ENCODE data around the gene RPL18. TPM values are rescaled to one million over a fixed set of nuclear protein-coding genes. Genes with fewer than 3 reads are reported as not detected.

RPL18 gene
- total and polyA plus RNA-seq, 9 of the 15 experiments (the other 6 are each of a cell fraction or from before 2014, with no cell fraction given): 312 to 2,635 (median 1,653) TPM

DNA sequence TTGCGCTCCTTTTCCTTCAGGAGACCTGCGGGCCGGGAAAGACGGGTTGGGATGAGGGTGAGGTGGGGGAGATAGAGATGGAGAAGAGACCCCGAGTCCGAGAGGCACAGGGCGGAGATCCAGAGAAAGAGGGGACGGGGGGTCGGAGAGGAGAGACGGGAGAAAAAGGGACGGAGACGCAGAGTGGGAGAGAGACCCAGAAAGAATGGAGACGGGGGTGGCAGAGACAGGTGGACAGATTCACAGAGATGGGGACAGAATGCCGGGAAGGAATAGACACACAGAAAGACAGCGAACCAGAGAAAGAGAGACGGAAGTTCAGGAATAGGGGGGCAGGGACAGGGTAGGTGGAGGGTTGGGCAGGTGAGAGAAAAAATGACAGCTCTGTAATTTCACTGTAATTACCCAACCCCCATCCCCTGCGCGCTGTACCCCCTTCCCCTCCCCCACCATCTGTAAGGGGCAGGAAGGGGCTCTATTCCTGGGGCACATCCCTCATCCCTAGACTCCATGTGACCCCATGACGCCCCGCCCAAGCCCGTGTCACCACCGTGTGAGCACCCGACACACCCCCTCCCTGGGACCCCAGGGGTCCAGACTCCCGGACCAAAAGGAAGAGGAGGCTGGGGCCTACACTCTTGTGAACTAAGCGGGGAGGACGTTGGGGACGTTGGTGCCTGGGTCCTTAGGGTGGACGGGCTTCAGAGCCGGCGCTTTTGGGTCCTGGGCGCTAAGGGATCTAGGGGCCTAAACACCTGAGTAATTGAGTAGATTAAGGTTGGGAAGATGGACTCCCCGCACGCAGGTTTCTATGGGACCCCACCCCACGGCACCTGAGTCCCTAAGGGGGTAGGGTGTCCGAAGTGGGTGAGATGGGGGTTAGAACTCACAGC lies 17.2 kb upstream of the RPL18 start (continued):
- TF ChIP-seq, protein P1, sequence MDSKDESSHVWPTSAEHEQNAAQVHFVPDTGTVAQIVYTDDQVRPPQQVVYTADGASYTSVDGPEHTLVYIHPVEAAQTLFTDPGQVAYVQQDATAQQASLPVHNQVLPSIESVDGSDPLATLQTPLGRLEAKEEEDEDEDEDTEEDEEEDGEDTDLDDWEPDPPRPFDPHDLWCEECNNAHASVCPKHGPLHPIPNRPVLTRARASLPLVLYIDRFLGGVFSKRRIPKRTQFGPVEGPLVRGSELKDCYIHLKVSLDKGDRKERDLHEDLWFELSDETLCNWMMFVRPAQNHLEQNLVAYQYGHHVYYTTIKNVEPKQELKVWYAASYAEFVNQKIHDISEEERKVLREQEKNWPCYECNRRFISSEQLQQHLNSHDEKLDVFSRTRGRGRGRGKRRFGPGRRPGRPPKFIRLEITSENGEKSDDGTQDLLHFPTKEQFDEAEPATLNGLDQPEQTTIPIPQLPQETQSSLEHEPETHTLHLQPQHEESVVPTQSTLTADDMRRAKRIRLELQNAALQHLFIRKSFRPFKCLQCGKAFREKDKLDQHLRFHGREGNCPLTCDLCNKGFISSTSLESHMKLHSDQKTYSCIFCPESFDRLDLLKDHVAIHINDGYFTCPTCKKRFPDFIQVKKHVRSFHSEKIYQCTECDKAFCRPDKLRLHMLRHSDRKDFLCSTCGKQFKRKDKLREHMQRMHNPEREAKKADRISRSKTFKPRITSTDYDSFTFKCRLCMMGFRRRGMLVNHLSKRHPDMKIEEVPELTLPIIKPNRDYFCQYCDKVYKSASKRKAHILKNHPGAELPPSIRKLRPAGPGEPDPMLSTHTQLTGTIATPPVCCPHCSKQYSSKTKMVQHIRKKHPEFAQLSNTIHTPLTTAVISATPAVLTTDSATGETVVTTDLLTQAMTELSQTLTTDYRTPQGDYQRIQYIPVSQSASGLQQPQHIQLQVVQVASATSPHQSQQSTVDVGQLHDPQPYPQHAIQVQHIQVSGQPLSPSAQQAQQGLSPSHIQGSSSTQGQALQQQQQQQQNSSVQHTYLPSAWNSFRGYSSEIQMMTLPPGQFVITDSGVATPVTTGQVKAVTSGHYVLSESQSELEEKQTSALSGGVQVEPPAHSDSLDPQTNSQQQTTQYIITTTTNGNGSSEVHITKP (IDR thresholded peaks at IDR 0.05; ENCODE audit: partially characterized antibody): peak; percentile 24
- TF ChIP-seq ETS2 (tag; IDR thresholded peaks at IDR 0.05; ENCODE audit: borderline replicate concordance, poor library complexity, severe bottlenecking) (no peak), ZNF668 (CRISPR knock-in tag; IDR thresholded peaks at IDR 0.05) (no peak), MYC (IDR thresholded peaks at IDR 0.05; ENCODE audit: low read depth, low read length) (no peak), MYC (CRISPR knock-in tag; IDR thresholded peaks at IDR 0.05; ENCODE audit: borderline replicate concordance, low read depth) (no peak), SREBF1 (IDR thresholded peaks at IDR 0.05; ENCODE audit: borderline replicate concordance, low read depth, low read length) (no peak), ZNF589 (CRISPR knock-in tag; IDR thresholded peaks at IDR 0.05; ENCODE audit: low read depth) (no peak), ZNF609 (CRISPR knock-in tag; IDR thresholded peaks at IDR 0.05; ENCODE audit: borderline replicate concordance) (no peak), ZSCAN32 (CRISPR knock-in tag; IDR thresholded peaks at IDR 0.05) (no peak), CTBP1 (IDR thresholded peaks at IDR 0.05; ENCODE audit: borderline replicate concordance) (no peak), TFAP4 (CRISPR knock-in tag; IDR thresholded peaks at IDR 0.05; ENCODE audit: borderline replicate concordance) (no peak; the same call in 1 of the 2 replicates), PTBP1 (IDR thresholded peaks at IDR 0.05; ENCODE audit: low read depth, low read length) (no peak), EP400 (IDR thresholded peaks at IDR 0.05) (no peak), KAT2B (IDR thresholded peaks at IDR 0.05; ENCODE audit: low read depth, low read length) (no peak)
- TF ChIP-seq, protein P2, sequence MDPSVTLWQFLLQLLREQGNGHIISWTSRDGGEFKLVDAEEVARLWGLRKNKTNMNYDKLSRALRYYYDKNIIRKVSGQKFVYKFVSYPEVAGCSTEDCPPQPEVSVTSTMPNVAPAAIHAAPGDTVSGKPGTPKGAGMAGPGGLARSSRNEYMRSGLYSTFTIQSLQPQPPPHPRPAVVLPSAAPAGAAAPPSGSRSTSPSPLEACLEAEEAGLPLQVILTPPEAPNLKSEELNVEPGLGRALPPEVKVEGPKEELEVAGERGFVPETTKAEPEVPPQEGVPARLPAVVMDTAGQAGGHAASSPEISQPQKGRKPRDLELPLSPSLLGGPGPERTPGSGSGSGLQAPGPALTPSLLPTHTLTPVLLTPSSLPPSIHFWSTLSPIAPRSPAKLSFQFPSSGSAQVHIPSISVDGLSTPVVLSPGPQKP (CRISPR knock-in tag; IDR thresholded peaks at IDR 0.05): no peak

Measured in K562 (cell line).